ENCODE measurements around the gene PABPN1L. TPM values are rescaled to one million over a fixed set of nuclear protein-coding genes. Genes with fewer than 3 reads are reported as not detected.

The PABPN1L gene
- total and polyA plus RNA-seq, 8 donors = 0.15 TPM; not detected in 7

GRCh38 chr16:88906535-88907105 is 40.2 kb upstream of the PABPN1L start:
- TF ChIP-seq CTCF (IDR thresholded peaks at IDR 0.05) = no peak
- no peak for TF ChIP-seq EP300 (IDR thresholded peaks at IDR 0.05)
- no peak for TF ChIP-seq POLR2A (IDR thresholded peaks at IDR 0.05)
- TF ChIP-seq POLR2AphosphoS5 (IDR thresholded peaks at IDR 0.05) = no peak
- H3K4me3 ChIP-seq = no peak overlapping the region
- peaks cover 0 to 18% (median 0%) of the 10 kb centered on the region in 3 donors for H3K27me3 ChIP-seq
- no peak for DNase-seq
- no peaks in the 10 kb centered on the region for H3K9me3 ChIP-seq
- intact Hi-C loops (cut with DNase I; ENCODE audit: low total_unique reads) = no loop called here
- 83 to 92% (median 85%) methylated on average over 11 to 22 of the region's 22 CpGs for WGBS, 5 donors
- no peak overlapping the region for H3K27ac ChIP-seq
- no peaks in the 10 kb centered on the region for H3K36me3 ChIP-seq
- peaks cover 0 to 11% (median 3%) of the 10 kb centered on the region in 4 donors for H3K4me1 ChIP-seq

- no peak for TF ChIP-seq POLR2A (IDR thresholded peaks at IDR 0.05)
- no peak for TF ChIP-seq CTCF (IDR thresholded peaks at IDR 0.05)
- TF ChIP-seq POLR2AphosphoS5 (IDR thresholded peaks at IDR 0.05) = no peak
- TF ChIP-seq EP300 (IDR thresholded peaks at IDR 0.05) = no peak
- intact Hi-C loops (cut with DNase I; ENCODE audit: low total_unique reads) = no loop called here
- WGBS, 5 donors = 83 to 89% (median 86%) methylated on average over 9 to 16 of the region's 16 CpGs
- Histone ChIP-seq H3K27ac (no peak overlapping the region), H3K9me3 (no peaks in the 10 kb centered on the region), H3K36me3 (peaks cover 0 to 5% (median 3%) of the 10 kb centered on the region in 4 donors), H3K27me3 (peaks cover 0 to 12% (median 0%) of the 10 kb centered on the region in 3 donors), H3K4me1 (peaks cover 0 to 11% (median 2%) of the 10 kb centered on the region in 4 donors), H3K4me3 (no peak overlapping the region)
- DNase-seq = no peak
Measured at GRCh38 chr16:88906020-88906419, 39.6 kb upstream of the PABPN1L start.

- no peak overlapping the region for H3K27ac ChIP-seq
- H3K4me1 ChIP-seq = peaks cover 0 to 11% (median 0%) of the 10 kb centered on the region in 4 donors
- H3K4me3 ChIP-seq = no peak overlapping the region
- H3K9me3 ChIP-seq = no peaks in the 10 kb centered on the region
- H3K27me3 ChIP-seq = peaks cover 0 to 7% (median 0%) of the 10 kb centered on the region in 3 donors
- no peak for TF ChIP-seq POLR2AphosphoS5 (IDR thresholded peaks at IDR 0.05)
- no peak for TF ChIP-seq CTCF (IDR thresholded peaks at IDR 0.05)
- TF ChIP-seq EP300 (IDR thresholded peaks at IDR 0.05) = no peak
- TF ChIP-seq POLR2A (IDR thresholded peaks at IDR 0.05) = no peak
- WGBS, 5 donors = 20 to 54% (median 35%) methylated on average over 1 to 13 of the region's 13 CpGs
- H3K36me3 ChIP-seq = peaks cover 0 to 9% (median 8%) of the 10 kb centered on the region in 4 donors
- DNase-seq = no peak
- intact Hi-C loops (cut with DNase I; ENCODE audit: low total_unique reads) = no loop called here
Measured at GRCh38 chr16:88905563-88905962, 39.1 kb upstream of the PABPN1L start.

- intact Hi-C loops (cut with DNase I; ENCODE audit: low total_unique reads) = no loop called here
- H3K4me1 ChIP-seq = peaks cover 0 to 11% (median 0%) of the 10 kb centered on the region in 4 donors
- no peak overlapping the region for H3K4me3 ChIP-seq
- H3K36me3 ChIP-seq = peaks cover 0 to 16% (median 13%) of the 10 kb centered on the region in 4 donors
- H3K27ac ChIP-seq = no peak overlapping the region
- H3K9me3 ChIP-seq = no peaks in the 10 kb centered on the region
- WGBS, 5 donors = 68 to 81% (median 76%) methylated on average over 11 to 21 of the region's 21 CpGs
- peaks cover 0 to 3% (median 0%) of the 10 kb centered on the region in 3 donors for H3K27me3 ChIP-seq
- no peak for DNase-seq
- TF ChIP-seq EP300 (IDR thresholded peaks at IDR 0.05) (no peak), POLR2A (IDR thresholded peaks at IDR 0.05) (no peak), CTCF (IDR thresholded peaks at IDR 0.05) (no peak), POLR2AphosphoS5 (IDR thresholded peaks at IDR 0.05) (no peak)
Measured at GRCh38 chr16:88904676-88905365, 38.4 kb upstream of the PABPN1L start.

All from stomach (tissue), 9 donors.